KOPT-K1 (cell line): Measurements from ENCODE around the gene ATL1.
"Not testable (repeated sequence)": the region's sequence is repeated elsewhere in the genome, so short reads cannot be mapped to it uniquely, and the experiment has no call there.

Experiments
- H3K27ac ChIP-seq: fragments of 200-600 bp; sonication (generic); 2 replicates; pipeline ENCODE4 v1.5.1; 2016; ENCODE audit warnings: antibody characterized with exemption, mild to moderate bottlenecking, low read depth, low read length; ENCODE audit not compliant: poor library complexity, severe bottlenecking
- H3K36me3 ChIP-seq: fragments of 200-600 bp; sonication (generic); 2 replicates; pipeline ENCODE4 v1.5.1; 2017; ENCODE audit warnings: antibody characterized with exemption, mild to moderate bottlenecking, low read length, moderate library complexity; ENCODE audit not compliant: insufficient read depth
- H3K9me3 ChIP-seq: fragments of 200-600 bp; sonication (generic); 2 replicates; pipeline ENCODE4 v1.5.1; 2017; ENCODE audit warnings: antibody characterized with exemption, low read length, mild to moderate bottlenecking; ENCODE audit not compliant: insufficient read depth, poor library complexity, severe bottlenecking

ATL1 gene

DNA sequence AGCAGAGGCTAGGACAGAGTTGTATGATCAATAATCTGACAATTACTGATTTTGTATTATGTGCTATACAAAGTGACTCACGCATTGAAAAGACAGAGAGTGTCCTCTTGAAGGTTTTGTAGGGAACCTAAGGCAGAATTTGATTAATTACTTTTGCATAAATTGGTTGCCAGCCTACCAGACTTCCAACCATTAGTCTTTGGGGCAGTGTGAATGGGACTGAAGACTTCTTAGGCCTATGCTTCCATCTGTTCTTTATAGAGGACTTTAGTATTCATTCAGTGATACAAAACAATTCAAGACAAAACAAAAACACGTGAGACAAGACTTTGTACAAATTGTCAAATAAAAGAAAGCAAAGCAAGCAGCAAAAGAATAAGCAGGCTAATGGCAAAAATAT is 46.5 kb downstream of the ATL1 start:
- no peak overlapping the region for H3K27ac ChIP-seq
- no peaks in the 10 kb centered on the region for H3K9me3 ChIP-seq
- H3K36me3 ChIP-seq = no peaks in the 10 kb centered on the region

DNA sequence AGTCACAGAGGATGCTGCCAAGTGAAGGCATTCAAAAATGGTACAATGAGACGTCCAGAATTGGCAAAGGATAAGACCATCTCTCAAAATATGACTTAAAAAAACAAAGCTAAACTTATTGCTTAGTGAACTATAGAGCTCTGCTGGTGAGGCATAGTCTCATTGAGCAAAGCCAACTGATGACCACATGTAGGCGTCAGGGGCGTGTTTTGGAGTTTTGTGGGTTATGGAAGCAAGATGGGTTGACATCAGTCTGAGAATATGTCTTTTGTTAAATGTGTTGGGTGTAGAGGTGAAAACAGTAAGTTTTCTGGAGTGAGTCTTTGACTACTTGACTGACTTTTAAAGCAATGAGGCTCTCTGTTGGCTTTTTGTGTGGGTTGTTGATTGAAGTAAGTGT is 47.2 kb downstream of the ATL1 start:
- no peaks in the 10 kb centered on the region for H3K36me3 ChIP-seq
- no peaks in the 10 kb centered on the region for H3K9me3 ChIP-seq
- H3K27ac ChIP-seq = no peak overlapping the region

- Histone ChIP-seq H3K27ac (no peak overlapping the region), H3K36me3 (no peaks in the 10 kb centered on the region), H3K9me3 (no peaks in the 10 kb centered on the region)
These were observed 47.8 kb downstream of the ATL1 start for GRCh38 chr14:50607761-50608160.

DNA sequence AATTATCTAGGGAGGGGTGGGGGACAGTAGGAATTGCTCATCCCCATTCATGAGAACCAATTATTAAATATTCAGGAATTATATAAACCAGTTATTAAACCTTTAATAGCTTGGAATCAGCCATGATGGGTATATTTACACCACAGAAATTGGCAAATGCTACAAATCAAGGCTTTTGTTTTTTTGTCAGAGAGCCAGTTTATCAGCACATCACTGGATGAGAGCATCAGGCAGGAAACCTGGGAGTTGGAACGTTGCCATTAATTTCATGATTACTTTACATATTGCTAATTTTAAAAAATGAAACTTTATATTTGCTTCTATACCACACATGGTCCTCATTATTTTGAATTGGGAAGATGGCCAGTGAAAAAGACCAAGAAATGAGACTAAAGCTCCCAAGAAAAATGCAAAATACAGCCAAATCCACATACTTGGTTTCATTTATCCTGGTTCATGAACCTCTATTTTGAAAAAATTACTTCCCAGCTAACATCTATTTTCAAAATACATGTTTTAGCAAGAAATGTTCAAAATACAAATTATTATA is 48.4 kb downstream of the ATL1 start:
- no peaks in the 10 kb centered on the region for H3K9me3 ChIP-seq

GRCh38 chr14:50610465-50610864 is 50.5 kb downstream of the ATL1 start:
- Histone ChIP-seq H3K27ac (no peak overlapping the region), H3K9me3 (no peaks in the 10 kb centered on the region), H3K36me3 (no peaks in the 10 kb centered on the region)

More for the DNA sequence above, 48.4 kb downstream of the ATL1 start:
- no peaks in the 10 kb centered on the region for H3K36me3 ChIP-seq
- no peak overlapping the region for H3K27ac ChIP-seq

- Histone ChIP-seq H3K9me3 (no peaks in the 10 kb centered on the region), H3K27ac (no peak overlapping the region), H3K36me3 (no peaks in the 10 kb centered on the region)
These were observed 52.9 kb downstream of the ATL1 start for GRCh38 chr14:50612806-50613205.

- no peaks in the 10 kb centered on the region for H3K9me3 ChIP-seq
- no peak overlapping the region for H3K27ac ChIP-seq
- H3K36me3 ChIP-seq = no peaks in the 10 kb centered on the region
These were observed 55.1 kb downstream of the ATL1 start for GRCh38 chr14:50615056-50615455.

DNA sequence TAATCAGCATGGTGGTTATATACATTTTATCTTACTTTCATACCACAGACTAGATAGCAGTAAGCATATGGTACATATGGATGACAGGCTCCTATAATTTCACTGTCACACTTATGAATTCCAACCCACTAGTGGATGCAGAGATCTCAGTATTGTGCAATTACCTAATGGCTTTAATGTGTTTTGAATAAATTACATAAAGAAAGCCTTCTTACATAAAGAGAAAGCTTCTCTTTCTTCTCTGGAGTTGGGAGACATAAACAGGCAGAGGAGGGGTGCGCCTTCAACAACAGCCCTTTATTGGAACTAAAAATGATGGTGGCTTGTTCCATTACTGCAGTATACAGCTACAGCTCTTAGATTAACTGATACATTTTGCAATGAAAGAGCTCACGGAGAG is 55.6 kb downstream of the ATL1 start:
- Histone ChIP-seq H3K27ac (no peak overlapping the region), H3K9me3 (no peaks in the 10 kb centered on the region), H3K36me3 (no peaks in the 10 kb centered on the region)

DNA sequence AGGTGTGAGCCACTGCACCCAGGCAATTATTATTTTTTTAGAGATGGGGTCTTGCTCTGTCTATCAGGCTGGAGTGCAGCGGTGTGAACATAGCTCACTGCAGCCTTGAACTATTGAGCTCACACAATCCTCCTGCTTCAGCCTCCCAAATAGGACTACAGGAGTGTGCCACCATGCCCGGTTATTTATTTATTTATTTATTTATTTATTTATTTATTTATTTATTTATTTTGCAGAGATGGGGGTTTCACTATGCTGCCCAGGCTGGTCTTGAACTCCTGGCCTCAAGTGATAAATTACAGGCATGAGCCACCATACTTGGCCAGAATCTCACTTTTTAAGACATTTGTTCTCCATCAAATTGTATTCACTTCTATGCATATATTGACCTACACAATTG is 56.3 kb downstream of the ATL1 start:
- Histone ChIP-seq H3K36me3 (no peaks in the 10 kb centered on the region), H3K9me3 (no peaks in the 10 kb centered on the region), H3K27ac (no peak overlapping the region)

- no peaks in the 10 kb centered on the region for H3K9me3 ChIP-seq
- no peak overlapping the region for H3K27ac ChIP-seq
- H3K36me3 ChIP-seq = no peaks in the 10 kb centered on the region
These were observed 59.7 kb downstream of the ATL1 start for GRCh38 chr14:50619569-50620141.

DNA sequence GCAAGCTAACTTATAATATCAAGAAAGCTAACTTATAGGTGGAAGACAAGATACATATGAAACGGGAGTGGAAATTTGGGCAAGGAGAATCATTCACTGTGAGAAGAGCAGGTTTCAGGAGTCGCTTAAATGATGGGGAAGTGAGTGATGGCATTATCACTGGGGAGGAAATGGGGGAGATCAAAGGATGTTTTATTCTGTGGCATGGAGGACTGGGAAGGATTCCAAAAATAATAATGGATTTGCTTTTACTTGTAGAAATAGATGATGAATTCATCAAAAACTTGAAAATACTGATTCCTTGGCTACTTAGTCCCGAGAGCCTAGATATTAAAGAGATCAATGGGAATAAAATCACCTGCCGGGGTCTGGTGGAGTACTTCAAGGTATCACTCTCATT is 60.4 kb downstream of the ATL1 start:
- H3K9me3 ChIP-seq = no peaks in the 10 kb centered on the region
- H3K36me3 ChIP-seq = no peaks in the 10 kb centered on the region
- no peak overlapping the region for H3K27ac ChIP-seq

DNA sequence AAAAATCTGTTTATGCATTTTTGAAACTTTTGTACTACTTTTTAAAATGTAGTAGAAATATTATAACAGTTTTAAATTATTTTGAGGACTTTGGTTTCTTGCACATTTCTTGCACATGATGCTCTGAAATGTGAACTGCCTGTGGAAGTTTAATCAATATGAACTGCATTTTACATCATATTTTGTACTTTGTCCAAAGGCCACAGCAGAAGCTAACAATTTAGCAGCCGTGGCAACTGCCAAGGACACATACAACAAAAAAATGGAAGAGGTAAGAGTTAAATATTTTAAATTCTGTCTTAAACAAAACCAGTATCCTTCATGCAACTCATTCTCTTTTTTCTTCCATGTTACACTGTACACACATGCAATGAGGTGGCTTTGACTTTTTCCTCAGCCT is 63.0 kb downstream of the ATL1 start:
- Histone ChIP-seq H3K27ac (no peak overlapping the region), H3K36me3 (no peaks in the 10 kb centered on the region), H3K9me3 (no peaks in the 10 kb centered on the region)

DNA sequence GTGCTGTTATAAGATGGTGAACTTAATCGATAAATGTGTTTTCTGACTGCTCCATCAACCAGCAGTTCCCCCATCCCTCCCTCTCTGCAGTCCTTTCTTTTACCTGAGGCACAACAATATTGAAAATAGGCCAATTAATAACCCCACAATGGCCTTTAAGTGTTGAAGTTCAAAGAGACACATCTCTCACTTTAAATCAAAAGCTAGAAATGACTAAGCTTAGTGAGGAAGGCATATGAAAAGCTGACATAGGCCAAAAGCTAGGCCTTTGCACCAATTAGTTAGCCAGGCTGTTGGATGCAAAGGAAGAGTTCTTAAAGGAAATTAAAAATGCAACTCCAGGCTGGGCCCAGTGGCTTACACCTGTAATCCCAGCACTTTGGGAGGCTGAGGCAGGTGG is 64.5 kb downstream of the ATL1 start:
- no peaks in the 10 kb centered on the region for H3K9me3 ChIP-seq
- no peak overlapping the region for H3K27ac ChIP-seq
- H3K36me3 ChIP-seq = no peaks in the 10 kb centered on the region

GRCh38 chr14:50624947-50625346 is 65.0 kb downstream of the ATL1 start:
- not testable (repeated sequence) for H3K27ac ChIP-seq, H3K9me3 ChIP-seq, H3K36me3 ChIP-seq

DNA sequence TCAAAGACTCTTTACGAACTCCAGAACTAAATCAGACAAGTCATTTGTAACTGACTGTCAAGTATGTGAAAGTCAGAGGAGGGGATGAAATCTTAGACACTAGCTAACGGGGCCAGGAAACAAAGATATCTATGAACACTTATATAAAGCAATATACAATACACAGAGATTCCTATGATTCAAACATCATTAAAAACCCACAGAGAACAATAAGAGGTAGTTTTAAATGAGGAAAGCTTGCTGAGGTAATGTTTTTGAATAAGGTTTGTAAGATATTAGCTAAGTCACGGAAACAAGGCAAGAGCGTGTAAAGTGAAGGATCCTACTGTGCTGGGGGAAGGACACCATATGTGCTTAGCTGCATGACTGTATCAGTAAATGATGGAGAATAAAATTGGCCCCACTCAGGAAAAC is 71.5 kb downstream of the ATL1 start:
- H3K9me3 ChIP-seq = no peaks in the 10 kb centered on the region
- H3K27ac ChIP-seq = no peak overlapping the region

DNA sequence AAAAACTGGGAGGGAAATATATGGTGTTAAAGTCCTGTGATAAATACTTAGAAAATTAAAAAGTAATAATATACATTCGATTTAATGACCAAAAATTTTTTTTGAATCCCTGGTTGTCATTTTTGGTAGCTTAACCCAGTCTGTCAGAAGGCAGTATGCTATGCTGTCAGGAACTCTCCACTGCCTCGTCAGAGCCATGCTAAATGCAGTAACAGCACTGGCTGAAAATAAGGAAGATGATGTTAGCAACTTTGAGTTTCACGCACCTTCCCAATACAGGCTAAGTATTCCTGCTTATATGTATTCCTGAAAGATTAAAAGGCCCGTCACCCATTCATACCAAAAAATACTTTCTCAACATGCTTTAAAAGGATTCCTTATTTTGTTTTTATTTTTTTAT is 74.0 kb downstream of the ATL1 start:
- Histone ChIP-seq H3K36me3 (no peaks in the 10 kb centered on the region; the same call in 1 of the 2 replicates), H3K9me3 (no peaks in the 10 kb centered on the region), H3K27ac (no peak overlapping the region)

More for the DNA sequence above, 71.5 kb downstream of the ATL1 start:
- H3K36me3 ChIP-seq = no peaks in the 10 kb centered on the region
